HG03039 (cell line): Measurements from ENCODE around the gene SRGAP1.
"Not testable (repeated sequence)": the region's sequence is repeated elsewhere in the genome, so short reads cannot be mapped to it uniquely, and the experiment has no call there.

Experiments
- ATAC-seq: cut with Tn5 transposase; IDR thresholded peaks from one replicate; pipeline ENCODE4 v1.9.1; 2021; ENCODE audit warnings: mild to moderate bottlenecking, moderate library complexity; ENCODE audit not compliant: unreplicated experiment

The SRGAP1 gene

GRCh38 chr12:64072916-64073575, 228.5 kb downstream of the SRGAP1 start:
- no peak for ATAC-seq

GRCh38 chr12:64076565-64076964, 232.1 kb downstream of the SRGAP1 start:
- ATAC-seq, result not testable (repeated sequence)

- ATAC-seq, result no peak
These were observed 233.4 kb downstream of the SRGAP1 start for GRCh38 chr12:64077922-64078321.

- no peak for ATAC-seq
These were observed 236.0 kb downstream of the SRGAP1 start for GRCh38 chr12:64080319-64081007.

- ATAC-seq, result no peak
These were observed 236.5 kb downstream of the SRGAP1 start for GRCh38 chr12:64081008-64081404.

GRCh38 chr12:64082116-64082515, 237.6 kb downstream of the SRGAP1 start:
- no peak for ATAC-seq

- no peak for ATAC-seq
These were observed 238.4 kb downstream of the SRGAP1 start for GRCh38 chr12:64082866-64083268.

- no peak for ATAC-seq
These were observed 239.0 kb downstream of the SRGAP1 start for GRCh38 chr12:64083285-64084210.

GRCh38 chr12:64085154-64085553, 240.7 kb downstream of the SRGAP1 start:
- ATAC-seq, result no peak

GRCh38 chr12:64085996-64086395, 241.5 kb downstream of the SRGAP1 start:
- ATAC-seq, result no peak

GRCh38 chr12:64086946-64087345, 242.4 kb downstream of the SRGAP1 start:
- no peak for ATAC-seq

- no peak for ATAC-seq
These were observed 243.3 kb downstream of the SRGAP1 start for GRCh38 chr12:64087761-64088160.

- ATAC-seq, result no peak
These were observed 244.2 kb downstream of the SRGAP1 start for GRCh38 chr12:64088431-64089349.

- ATAC-seq, result no peak
These were observed 245.5 kb downstream of the SRGAP1 start for GRCh38 chr12:64090047-64090446.

- no peak for ATAC-seq
These were observed 246.7 kb downstream of the SRGAP1 start for GRCh38 chr12:64091186-64091585.

GRCh38 chr12:64092507-64093196, 248.2 kb downstream of the SRGAP1 start:
- no peak for ATAC-seq

- no peak for ATAC-seq
These were observed 249.2 kb downstream of the SRGAP1 start for GRCh38 chr12:64093689-64094088.

GRCh38 chr12:64097366-64098105, 253.0 kb downstream of the SRGAP1 start:
- ATAC-seq, result no peak

- no peak for ATAC-seq
These were observed 254.3 kb downstream of the SRGAP1 start for GRCh38 chr12:64098709-64099354.
